DMS114 treated with DMSO at 0.1 percent for 48 hours (cell line): ENCODE results near the gene GZMM.

Experiments used
- DNase-seq: peaks from one replicate; lab custom pipeline; 2025; ENCODE audit not compliant: unreplicated experiment; lab: John Stamatoyannopoulos, UW

Gene GZMM

DNA sequence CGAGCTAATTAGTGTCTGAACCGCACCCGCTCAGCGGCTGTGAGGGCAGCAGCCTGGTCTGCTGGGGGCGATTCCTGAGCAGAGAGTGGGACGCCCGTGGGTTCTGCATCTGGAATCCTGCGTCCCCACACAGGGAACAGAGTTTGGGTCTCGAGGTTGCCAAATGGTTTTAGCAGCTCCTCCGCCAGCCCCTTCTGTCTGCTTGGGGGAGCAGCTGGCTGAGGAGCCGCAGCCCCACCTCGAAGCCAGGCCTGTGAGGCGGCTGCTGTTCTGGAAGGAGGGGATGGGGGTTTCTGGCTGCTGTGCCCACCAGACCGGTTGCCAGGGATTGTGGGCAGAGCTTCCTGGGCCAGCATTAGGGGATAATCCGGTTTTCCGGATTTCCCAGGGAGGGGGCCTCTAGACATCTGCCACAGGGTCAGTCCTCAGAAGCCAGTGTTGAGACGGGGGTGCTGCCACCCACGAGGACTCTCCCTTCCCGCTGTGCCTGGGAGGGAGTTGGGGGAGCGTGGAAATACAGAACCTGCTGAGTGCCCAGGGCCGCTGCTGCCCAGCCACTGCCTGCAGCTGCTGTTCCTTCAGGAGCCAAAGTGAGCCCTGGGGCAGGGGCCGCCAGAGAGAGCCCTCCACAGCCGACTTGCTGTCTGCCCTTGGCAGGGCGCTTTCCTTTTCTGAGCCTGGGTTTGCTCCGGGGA is 10.3 kb upstream of the GZMM start:
- no peak for DNase-seq

DNA sequence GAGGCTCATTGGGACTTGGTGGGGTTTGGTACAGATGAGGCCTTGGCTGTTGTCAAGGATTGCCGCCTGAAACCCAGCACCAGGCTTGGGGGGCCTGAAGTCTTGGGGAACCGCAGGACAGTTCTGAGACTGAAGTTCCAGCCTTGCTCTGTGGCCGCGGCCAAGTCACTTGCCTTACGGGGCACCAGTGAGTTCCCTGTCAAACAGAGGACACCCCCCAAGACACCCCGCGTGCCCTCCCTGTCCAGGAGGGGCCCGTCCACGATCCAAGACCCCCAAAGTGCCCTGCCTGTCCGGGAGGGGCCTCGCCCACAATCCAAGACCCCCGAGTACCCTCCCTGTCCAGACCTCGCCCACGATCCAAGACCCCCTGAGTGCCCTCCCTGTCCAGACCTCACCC is 9.8 kb upstream of the GZMM start:
- DNase-seq: no peak

DNA sequence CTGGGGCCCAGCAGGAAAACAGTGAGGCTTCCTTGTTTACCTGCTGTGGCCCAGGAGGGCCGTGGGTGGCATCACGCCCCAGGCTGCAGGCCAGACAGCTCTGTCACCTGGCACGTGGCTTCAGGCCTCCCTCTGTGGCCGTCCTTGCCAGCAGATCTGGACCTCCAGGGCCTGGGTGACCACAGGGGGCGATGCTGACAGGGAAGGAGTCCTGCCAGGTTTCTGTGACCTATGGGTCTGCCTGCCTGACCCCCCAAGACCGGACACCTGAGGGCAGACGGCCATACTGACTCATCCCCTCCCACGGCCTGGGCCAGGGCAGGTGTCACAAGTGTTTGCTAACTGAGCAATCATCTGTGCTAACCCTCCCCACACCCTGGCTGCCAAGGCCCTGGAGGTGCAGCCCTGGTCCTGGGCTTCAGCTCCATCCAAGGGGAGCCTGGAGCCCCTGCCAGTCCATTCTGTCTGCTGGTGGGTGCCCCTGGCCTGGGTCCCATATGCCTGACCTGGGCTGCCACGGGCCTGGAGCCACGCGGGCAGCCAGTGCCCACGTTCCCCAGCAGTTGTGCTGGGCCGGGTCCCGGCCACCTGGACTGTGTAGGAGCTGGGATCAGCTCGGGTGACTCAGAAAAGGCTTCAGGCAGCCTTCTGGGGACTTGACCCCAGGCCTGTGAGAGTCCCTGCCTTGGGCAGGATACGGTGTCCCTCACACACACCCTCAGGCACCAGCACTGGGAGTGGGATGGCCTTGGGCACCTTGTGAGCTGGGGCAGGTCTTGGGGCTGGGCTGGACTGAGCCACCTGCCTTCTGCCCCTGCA is 8.6 kb upstream of the GZMM start:
- DNase-seq: no peak

DNA sequence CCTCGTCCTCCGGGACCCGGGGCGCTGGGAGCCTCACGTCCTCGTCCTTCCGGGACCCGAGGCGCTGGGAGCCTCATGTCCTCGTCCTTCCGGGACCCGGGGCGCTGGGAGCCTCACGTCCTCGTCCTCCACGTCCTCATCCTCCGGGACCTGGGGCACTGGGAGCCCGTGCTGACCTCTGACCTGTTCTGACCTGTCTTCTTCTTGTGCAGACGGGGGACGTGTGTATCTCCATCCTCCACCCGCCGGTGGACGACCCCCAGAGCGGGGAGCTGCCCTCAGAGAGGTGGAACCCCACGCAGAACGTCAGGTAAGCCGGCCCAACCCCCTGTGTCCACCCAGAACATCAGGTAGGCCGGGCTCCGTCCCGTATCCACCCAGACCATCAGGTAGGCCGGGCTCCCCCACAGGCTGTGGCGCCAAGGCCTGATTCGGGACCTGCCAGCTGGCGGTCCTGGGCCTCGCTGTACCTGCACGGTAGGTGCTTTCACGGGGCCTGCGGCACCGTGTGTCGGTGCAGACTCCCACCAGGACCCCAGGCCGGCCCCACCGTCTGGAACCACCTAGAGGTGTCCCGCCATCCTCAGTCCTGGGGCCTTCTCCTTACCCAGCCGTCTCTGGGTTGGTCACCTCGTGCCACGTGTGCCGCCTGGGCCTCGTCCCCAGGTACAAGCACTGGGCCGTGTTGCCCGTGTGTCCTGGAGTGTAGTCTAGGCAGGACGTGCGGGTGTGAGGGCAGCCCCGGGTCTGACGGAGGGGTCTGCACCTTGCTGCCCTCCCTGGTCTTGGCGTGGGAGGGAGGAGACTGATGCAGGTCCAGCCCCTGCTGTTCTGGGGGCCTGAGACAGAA is 7.6 kb upstream of the GZMM start:
- no peak for DNase-seq

DNA sequence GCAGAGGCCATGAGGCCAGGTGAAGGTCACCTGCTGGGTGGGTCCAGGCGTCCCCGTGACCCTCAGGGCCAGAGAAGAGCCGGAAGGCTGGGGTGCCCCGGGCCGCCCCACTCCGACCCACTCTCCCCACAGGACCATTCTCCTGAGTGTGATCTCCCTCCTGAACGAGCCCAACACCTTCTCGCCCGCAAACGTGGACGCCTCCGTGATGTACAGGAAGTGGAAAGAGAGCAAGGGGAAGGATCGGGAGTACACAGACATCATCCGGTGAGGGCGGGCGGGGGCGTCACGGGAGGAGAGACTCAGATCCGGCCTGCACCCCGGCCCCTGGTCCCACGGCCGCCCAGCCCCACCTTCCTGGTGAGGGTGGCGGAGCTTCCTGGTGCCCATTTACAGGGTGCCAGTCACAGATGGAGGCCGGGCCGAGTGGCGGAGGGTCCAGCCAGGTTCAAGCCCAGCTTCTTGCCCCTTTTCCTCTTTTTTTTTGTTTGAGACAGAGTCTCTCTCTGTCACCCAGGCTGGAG is 6.9 kb upstream of the GZMM start:
- no peak for DNase-seq

DNA sequence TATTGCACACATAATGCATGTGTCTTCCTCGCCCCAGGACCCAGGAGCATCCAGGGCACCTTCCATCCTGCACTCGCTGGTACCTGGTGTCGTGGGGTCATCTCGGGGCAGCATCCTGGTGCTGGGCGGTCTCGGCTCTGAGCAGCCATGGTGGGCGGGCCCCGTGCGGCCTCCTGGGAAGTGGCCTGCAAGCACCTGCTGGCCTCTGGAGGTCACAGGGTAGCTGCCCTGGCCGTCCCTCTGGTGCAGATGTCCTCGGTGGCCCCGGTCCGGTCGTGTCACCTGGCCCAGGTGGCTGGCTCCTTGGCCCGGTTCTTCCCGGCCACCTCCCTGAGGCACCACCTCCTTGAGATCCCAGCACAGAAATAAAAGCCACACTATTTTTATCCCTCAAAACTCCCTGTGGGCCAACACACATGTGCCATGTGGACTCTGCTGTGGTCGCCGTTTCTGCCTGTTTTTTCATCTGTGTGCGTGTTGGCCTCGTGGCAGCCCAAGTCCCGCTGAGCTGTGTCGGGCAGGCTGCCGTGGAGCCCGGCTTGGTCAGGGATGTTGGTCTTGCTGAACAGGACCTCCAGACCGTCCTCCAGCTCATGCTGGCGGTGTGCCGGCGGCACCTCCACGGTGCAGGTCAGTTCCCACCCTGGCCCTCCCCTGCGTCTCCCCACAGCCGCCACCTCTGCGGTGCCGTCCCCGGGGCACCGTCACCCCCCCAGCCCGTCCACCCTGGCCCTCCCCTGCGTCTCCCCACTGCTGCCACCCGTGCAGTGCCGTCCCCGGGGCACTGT is 5.0 kb upstream of the GZMM start:
- no peak for DNase-seq

DNA sequence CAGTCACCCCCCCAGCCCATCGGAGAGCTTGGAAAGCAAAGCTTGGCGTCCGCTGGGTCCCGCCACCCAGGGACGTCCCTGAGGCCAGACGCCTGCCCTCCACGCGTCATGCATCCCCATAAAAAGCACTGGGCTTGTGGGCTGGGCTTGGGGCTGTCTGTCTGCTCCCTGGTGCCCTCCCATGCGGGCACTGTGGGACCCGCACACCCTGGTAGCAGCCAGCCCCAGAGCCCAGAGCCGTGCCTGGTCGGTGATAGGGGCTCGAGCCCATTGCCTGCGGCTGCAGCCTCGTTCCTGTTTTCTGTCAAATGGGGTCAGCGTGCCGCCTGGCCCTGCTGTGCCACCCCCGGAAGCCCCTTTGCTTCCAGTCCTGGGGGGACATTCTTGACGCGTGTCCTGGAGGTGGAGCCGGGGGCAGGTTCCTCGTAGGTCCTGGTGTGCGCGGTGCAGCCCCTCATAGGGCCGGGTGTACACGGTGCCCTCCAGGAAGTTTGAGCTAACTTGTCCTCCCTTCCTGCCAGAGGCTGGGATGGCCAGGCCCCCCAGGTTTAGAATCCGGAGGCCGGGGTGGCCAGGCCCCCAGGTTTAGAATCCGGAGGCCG is 4.3 kb upstream of the GZMM start:
- DNase-seq: no peak

DNA sequence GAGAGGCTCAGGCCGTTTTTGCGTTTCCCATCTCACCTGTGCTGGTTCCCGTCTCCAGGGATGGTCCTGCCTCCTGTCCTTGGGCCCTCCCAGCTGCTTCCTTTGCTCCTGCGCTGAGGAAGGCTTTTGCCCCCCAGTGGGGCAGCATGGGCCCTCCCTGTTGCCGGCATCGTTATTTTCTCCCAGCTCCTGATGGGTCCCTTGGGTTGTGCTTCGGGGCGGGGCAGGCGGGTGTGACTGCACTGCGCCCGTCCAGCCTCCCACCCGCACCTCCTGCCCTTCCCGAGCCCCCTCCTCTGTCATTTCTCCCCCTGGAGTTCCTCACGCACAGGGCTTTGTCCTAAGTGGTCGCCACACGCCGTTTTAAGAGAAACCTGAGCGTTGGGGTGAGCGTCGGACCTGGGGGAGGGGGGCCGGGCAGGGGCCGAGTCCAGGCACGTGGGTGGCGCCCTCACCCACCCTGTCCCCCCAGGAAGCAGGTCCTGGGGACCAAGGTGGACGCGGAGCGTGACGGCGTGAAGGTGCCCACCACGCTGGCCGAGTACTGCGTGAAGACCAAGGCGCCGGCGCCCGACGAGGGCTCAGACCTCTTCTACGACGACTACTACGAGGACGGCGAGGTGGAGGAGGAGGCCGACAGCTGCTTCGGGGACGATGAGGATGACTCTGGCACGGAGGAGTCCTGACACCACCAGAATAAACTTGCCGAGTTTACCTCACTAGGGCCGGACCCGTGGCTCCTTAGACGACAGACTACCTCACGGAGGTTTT is 2.8 kb upstream of the GZMM start:
- DNase-seq: no peak

DNA sequence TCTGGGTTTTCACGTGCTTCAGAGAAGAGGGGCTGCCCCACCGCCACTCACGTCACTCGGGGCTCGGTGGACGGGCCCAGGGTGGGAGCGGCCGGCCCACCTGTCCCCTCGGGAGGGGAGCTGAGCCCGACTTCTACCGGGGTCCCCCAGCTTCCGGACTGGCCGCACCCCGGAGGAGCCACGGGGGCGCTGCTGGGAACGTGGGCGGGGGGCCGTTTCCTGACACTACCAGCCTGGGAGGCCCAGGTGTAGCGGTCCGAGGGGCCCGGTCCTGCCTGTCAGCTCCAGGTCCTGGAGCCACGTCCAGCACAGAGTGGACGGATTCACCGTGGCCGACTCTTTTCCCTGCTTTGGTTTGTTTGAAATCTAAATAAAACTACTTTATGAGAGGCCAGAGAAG is 2.2 kb upstream of the GZMM start:
- no peak for DNase-seq

DNA sequence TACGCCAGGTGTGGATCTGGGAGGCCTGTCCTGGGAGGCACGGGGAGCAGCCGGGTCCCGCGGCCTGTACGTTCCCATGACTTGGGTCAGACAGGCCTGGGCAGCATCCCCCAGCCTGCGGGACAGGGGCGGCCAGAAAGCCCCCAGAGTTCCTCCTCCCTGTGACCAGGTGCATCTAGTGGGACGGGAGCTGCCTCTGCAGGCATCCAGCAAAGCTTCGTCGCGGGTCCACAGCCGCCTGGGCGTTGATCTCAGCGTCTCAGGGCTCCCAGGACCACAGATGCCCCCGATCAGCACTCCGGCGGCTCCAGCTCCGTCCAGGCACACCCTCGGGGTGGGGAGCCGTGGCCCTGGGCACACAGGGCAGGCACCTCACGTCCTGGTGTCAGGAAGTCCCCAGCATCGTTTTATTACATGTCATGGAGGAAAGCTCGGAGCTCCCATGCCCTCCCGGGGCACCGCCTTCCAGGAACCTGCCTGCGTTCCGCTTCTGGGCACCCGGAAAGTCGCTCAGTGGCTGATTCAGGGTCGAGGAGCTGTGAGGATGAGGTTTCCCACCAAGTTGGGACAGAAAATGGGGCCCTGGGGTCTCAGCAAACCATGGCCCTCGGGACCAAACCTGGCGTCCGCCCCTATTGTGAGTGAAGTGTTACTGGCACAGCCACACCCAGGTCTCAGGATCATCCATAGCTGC is 1.5 kb upstream of the GZMM start:
- no peak for DNase-seq

DNA sequence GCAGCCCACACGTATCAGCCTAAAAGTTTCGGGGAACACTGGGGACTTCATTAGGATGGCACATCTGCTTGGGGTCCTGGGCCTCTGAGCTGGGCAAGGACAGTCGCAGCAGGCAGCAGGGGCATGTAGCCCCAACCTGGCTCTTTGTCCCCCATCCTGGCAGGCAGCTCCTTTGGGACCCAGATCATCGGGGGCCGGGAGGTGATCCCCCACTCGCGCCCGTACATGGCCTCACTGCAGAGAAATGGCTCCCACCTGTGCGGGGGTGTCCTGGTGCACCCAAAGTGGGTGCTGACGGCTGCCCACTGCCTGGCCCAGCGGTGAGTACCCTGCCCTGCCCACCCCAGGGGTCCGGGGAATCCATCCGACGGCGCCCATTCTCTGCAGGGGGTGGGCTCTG is 3.3 kb downstream of the GZMM start:
- DNase-seq: no peak

DNA sequence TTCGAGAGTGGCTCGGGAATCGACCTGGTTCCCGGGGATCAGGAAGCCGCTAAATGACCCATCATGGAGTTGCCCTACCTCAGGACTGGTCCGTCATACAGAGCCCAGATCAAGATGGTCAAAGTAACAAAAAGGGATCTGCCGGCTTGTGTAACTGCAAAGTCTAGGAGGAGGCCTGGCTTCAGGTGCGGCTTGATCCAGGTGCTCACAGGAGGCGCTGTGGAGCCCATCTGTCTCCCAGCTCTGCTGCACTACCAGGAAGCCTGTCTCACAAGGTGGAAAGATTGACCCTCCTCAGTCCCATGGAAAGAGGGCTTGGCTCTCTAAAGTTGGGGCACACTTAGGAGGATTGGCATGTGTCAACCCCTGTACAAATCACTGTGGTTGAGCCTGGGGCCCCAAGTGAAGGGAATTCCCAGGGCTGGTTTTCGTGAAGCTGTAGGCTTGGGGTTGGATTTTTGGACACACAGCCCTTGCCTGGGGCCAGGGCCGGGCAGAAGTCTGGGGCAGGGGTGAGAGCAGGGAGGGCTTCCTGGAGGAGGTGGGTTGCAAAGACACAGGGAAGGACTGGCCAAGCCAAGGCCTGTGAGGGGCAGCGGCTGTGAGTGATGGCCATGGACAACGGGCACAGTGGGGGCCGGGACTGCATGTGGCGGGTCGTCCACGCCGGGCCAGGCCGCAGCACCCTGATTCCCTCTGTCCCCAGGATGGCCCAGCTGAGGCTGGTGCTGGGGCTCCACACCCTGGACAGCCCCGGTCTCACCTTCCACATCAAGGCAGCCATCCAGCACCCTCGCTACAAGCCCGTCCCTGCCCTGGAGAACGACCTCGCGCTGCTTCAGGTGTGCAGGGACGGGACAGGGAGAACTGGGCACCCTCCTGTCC is 4.2 kb downstream of the GZMM start:
- DNase-seq: no peak

DNA sequence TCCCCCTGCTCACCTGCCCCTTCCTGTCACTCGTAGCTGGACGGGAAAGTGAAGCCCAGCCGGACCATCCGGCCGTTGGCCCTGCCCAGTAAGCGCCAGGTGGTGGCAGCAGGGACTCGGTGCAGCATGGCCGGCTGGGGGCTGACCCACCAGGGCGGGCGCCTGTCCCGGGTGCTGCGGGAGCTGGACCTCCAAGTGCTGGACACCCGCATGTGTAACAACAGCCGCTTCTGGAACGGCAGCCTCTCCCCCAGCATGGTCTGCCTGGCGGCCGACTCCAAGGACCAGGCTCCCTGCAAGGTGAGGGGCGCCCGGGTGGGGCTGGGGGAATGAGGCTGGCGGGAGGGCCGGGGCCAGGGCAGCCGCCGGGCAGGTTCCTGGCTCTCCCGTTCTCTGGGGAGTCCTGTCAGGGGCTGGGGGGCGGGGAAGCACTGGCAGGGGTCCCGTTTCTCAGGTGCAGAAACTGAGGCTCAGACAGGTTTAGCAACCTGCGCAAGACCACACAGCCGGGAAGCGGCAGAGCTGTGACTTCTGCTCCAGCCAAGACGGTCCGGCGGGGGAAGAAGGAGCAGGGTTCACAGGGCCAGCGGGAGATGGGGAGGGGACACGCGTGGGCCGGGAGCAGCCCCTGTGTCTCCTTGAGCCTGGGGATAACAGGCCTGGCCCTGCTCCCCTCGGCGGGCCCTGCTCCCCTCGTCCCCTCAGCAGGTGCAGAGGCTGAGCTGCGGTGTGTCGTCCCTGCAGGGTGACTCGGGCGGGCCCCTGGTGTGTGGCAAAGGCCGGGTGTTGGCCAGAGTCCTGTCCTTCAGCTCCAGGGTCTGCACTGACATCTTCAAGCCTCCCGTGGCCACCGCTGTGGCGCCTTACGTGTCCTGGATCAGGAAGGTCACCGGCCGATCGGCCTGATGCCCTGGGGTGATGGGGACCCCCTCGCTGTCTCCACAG is 5.3 kb downstream of the GZMM start:
- DNase-seq: no peak

DNA sequence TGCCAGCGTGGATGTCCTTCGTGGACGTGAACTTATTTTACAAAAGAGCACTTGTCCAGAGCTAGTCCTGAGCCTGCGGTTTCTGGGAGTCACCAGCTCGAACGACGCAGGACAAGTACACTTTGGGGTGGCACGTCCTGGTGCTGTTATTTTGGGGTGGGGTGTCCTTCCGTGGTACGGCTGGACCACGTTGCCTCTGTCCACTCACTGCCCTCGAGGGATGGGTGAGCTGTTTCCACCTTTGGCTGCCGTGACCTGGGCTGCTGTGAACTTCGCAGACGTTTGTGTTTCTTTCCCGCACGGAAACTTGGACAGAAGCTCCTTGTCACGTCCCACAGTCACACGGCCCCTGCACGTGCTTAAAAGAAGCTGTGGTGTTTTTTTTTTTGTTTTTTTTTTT is 11.0 kb downstream of the GZMM start:
- no peak for DNase-seq

DNA sequence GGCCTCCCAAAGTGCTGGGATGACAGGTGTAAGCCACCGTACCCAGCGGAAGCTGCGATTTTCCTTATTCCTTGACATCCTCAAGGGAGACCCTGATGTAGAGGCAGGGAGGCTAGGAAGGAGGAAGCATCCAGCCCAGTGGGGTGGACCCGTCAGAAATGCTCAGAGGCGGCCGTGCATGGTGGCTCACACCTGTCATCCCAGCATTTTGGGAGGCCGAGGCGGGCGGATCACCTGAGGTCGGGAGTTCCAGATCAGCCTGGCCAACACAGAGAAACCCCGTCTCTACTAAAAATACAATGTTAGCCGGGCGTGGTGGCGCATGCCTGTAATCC is 11.6 kb downstream of the GZMM start:
- DNase-seq: no peak

DNA sequence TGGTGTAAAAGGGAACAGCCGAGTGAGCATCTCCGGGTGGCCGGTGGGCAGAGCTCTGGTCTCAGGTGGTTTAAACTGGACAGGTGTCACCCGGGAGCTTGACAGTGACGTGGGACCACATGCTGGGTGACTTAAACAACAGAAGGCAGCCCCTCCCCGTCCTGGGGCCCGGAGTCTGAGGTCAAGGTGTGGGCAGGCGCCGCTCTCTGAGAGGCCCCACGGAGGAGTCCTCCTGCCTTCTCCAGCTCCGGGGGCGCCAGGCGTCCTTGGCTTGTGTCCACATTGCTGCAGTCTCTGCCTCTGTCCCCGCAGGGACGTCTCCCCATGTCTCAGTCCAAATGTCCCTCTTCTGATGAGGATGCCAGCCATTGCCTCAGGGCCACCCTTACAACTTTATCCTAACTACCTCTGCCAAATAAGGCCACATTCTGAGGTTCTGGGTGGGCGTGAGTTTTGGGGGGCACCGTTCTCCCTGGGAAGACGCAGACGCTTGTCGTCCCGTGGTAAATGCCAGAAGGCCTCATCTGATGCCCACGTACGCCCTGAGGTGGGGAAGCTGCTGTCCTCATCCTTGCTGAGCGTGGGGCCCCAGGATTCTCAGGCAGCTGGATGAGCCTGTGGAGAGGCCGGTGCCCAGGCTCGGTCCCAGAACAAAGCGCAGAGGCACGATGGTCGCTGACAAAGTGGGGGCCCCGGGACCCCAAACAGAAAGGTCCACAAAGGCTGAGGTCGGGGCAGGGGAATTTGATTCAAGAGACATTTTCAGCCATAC is 12.9 kb downstream of the GZMM start:
- DNase-seq: no peak
